ENCODE data around the gene FYN. TPM values are rescaled to one million over a fixed set of nuclear protein-coding genes. Genes with fewer than 3 reads are reported as not detected.

The FYN gene
- total RNA-seq, 1 experiment from 2014 or later = 18.5 TPM

GRCh38 chr6:111894272-111894671 is 21.0 kb upstream of the FYN start:
- no peaks in the 10 kb centered on the region for H4K20me1 ChIP-seq (ENCODE audit: insufficient read depth)
- H3K9ac ChIP-seq (ENCODE audit: low read length) = no peak overlapping the region
- no TSS peak for BruUV-seq (replicated peaks)
- no peak overlapping the region for H3K27ac ChIP-seq (ENCODE audit: low read depth, low read length)
- POLR2A ChIA-PET = no interaction called here
- H3K27me3 ChIP-seq (ENCODE audit: insufficient read depth, low read length) = no peaks in the 10 kb centered on the region
- no peaks in the 10 kb centered on the region for H3K9me3 ChIP-seq (ENCODE audit: control insufficient read depth in 1 of 2, insufficient read depth in 1 of 2, low read depth in 1 of 2, low read length in 2 of 2)
- H3K36me3 ChIP-seq (ENCODE audit: control insufficient read depth in 1 of 2, insufficient read depth in 2 of 2, low read length in 2 of 2) = no peaks in the 10 kb centered on the region
- no peak overlapping the region for H3K4me2 ChIP-seq (ENCODE audit: low read length)
- CTCF ChIA-PET = no interaction called here
- no peak overlapping the region for H2AFZ ChIP-seq (ENCODE audit: low read depth, low read length, poor library complexity, severe bottlenecking)
- H3K9me2 ChIP-seq (ENCODE audit: insufficient read depth) = no peaks in the 10 kb centered on the region
- RAD21 ChIA-PET (ENCODE audit: low non-redundant PET in 1 of 2, low total read pairs in 2 of 2, uncharacterized antibody in 2 of 2, unreplicated experiment in 2 of 2) = no interaction called here
- ATAC-seq (no peak), DNase-seq (ENCODE audit: low read depth, low spot score) (no peak)
- H3K4me1 ChIP-seq (ENCODE audit: control insufficient read depth in 1 of 2, insufficient read depth in 2 of 2, low read length in 2 of 2) = no peaks in the 10 kb centered on the region
- no peaks in the 10 kb centered on the region for H3K79me2 ChIP-seq (ENCODE audit: insufficient read depth, low read length)
- TF ChIP-seq EGR1 (IDR thresholded peaks at IDR 0.05; ENCODE audit: low read depth) (no peak), FOSL1 (IDR thresholded peaks at IDR 0.05; ENCODE audit: low read depth) (no peak), SIN3A (IDR thresholded peaks at IDR 0.05; ENCODE audit: low read depth) (no peak), EZH2 (IDR thresholded peaks at IDR 0.05) (no peak), ZFX (IDR thresholded peaks at IDR 0.05) (no peak), ZBTB33 (IDR thresholded peaks at IDR 0.05; ENCODE audit: extremely low read depth, insufficient replicate concordance, low read length) (no peak), CTCF (IDR thresholded peaks at IDR 0.05 in 2 of 3, conservative IDR thresholded peaks at IDR 0.05 in 1 of 3; ENCODE audit: borderline replicate concordance in 1 of 3, insufficient read depth in 1 of 3, low read depth in 2 of 3, low read length in 2 of 3) (no peak), RAD21 (IDR thresholded peaks at IDR 0.05; ENCODE audit: low read depth) (no peak), POLR2AphosphoS5 (IDR thresholded peaks at IDR 0.05; ENCODE audit: low read depth, low read length) (no peak), JUND (IDR thresholded peaks at IDR 0.05) (no peak), ELF1 (IDR thresholded peaks at IDR 0.05; ENCODE audit: borderline replicate concordance, low read depth) (no peak), POLR2A (IDR thresholded peaks at IDR 0.05; ENCODE audit: borderline replicate concordance, extremely low read depth, insufficient read depth, insufficient read length) (no peak), CEBPB (IDR thresholded peaks at IDR 0.05; ENCODE audit: low read depth) (no peak), MAX (IDR thresholded peaks at IDR 0.05) (no peak), SP1 (IDR thresholded peaks at IDR 0.05; ENCODE audit: low read depth) (no peak), ATF3 (IDR thresholded peaks at IDR 0.05) (no peak), SRF (IDR thresholded peaks at IDR 0.05; ENCODE audit: low read depth) (no peak)
- intact Hi-C loops (cut with micrococcal nuclease) = no loop called here
- H3K4me3 ChIP-seq (replicated peaks in 1 of 2; ENCODE audit: low read depth in 1 of 2, low read length in 2 of 2) = no peak overlapping the region
